GM23338 (cell line): Measurements from ENCODE around the gene C6orf52. TPM values are rescaled to one million over a fixed set of nuclear protein-coding genes. Genes with fewer than 3 reads are reported as not detected.

Experiments
- ATAC-seq: fragments of 200-7000 bp; cut with Tn5 transposase; 3 replicates; pipeline ENCODE4 v1.9.1; 2020
- DNase-seq: peaks from one replicate; pipeline ENCODE4 v3.0.0-alpha.2; 2015; ENCODE audit warnings: low spot score
- H2AFZ ChIP-seq: fragments of 200-600 bp; sonication (generic); 2 replicates; pipeline ENCODE4 v1.8.0; 2016; ENCODE audit warnings: antibody characterized with exemption, mild to moderate bottlenecking, moderate library complexity
- H3F3A ChIP-seq: fragments of 200-600 bp; sonication (generic); replicated peaks from 2 replicates; pipeline ENCODE4 v1.8.0; 2017; ENCODE audit warnings: antibody characterized with exemption, mixed run types, low read depth
- H3K27ac ChIP-seq: fragments of 200-600 bp; sonication (generic); 2 replicates; pipeline ENCODE4 v1.6.1; 2016; ENCODE audit warnings: low read depth
- H3K27me3 ChIP-seq: fragments of 200-600 bp; sonication (generic); 2 replicates; pipeline ENCODE4 v1.8.0; 2016; ENCODE audit warnings: mild to moderate bottlenecking, mixed run types, moderate library complexity; ENCODE audit not compliant: insufficient read depth
- H3K36me3 ChIP-seq: fragments of 200-600 bp; sonication (generic); 2 replicates; pipeline ENCODE4 v1.8.0; 2016; ENCODE audit warnings: mild to moderate bottlenecking; ENCODE audit not compliant: insufficient read depth
- H3K4me1 ChIP-seq: fragments of 200-600 bp; sonication (generic); 2 replicates; pipeline ENCODE4 v1.8.0; 2016; ENCODE audit warnings: mild to moderate bottlenecking, moderate library complexity; ENCODE audit not compliant: insufficient read depth
- H3K4me2 ChIP-seq: fragments of 200-600 bp; sonication (generic); 2 replicates; pipeline ENCODE4 v1.7.1; 2017; ENCODE audit warnings: mixed run types
- H3K4me3 ChIP-seq: fragments of 200-600 bp; sonication (generic); 2 replicates; pipeline ENCODE4 v1.6.1; 2016; ENCODE audit warnings: mixed run types
- H3K79me2 ChIP-seq: fragments of 200-600 bp; sonication (generic); replicated peaks from 2 replicates; pipeline ENCODE4 v1.8.0; 2017; ENCODE audit warnings: mild to moderate bottlenecking; ENCODE audit not compliant: insufficient read depth
- H3K9me2 ChIP-seq: fragments of 200-600 bp; sonication (generic); 2 replicates; pipeline ENCODE4 v1.8.0; 2017; ENCODE audit not compliant: insufficient read depth
- H4K20me1 ChIP-seq: fragments of 200-600 bp; sonication (generic); replicated peaks from 2 replicates; pipeline ENCODE4 v1.8.0; 2017; ENCODE audit warnings: mild to moderate bottlenecking; ENCODE audit not compliant: insufficient read depth
- H3K27ac Mint-ChIP-seq: 2 replicates; pipeline ENCODE4 v1.8.0; 2020; ENCODE audit warnings: inconsistent platforms, mild to moderate bottlenecking, moderate library complexity, mixed read lengths
- H3K27me3 Mint-ChIP-seq: 3 replicates; pipeline ENCODE4 v1.8.0; 2022; ENCODE audit warnings: low read depth, mild to moderate bottlenecking, moderate library complexity, mixed read lengths, inconsistent platforms; ENCODE audit not compliant: insufficient read depth, poor library complexity
- H3K36me3 Mint-ChIP-seq: 3 replicates; pipeline ENCODE4 v1.8.0; 2021; ENCODE audit warnings: low read depth, mild to moderate bottlenecking, inconsistent platforms, moderate library complexity, mixed read lengths
- H3K4me1 Mint-ChIP-seq: 3 replicates; pipeline ENCODE4 v1.8.0; 2020; ENCODE audit warnings: mild to moderate bottlenecking, inconsistent platforms, mixed read lengths
- H3K4me3 Mint-ChIP-seq: 3 replicates; pipeline ENCODE4 v1.8.0; 2021; ENCODE audit warnings: moderate library complexity, mild to moderate bottlenecking, inconsistent platforms, mixed read lengths
- H3K9me3 Mint-ChIP-seq: 3 replicates; pipeline ENCODE4 v1.8.0; 2020; ENCODE audit warnings: moderate library complexity, mild to moderate bottlenecking, inconsistent platforms, mixed read lengths
- CREB1 ChIP-seq: fragments of 250-450 bp; sonication (Bioruptor Pico); IDR thresholded peaks from 2 replicates; pipeline ENCODE4 v1.5.0; 2020; ENCODE audit warnings: low read depth, mild to moderate bottlenecking, moderate library complexity
- ETS1 ChIP-seq: IDR thresholded peaks from 2 replicates; pipeline ENCODE4 v1.6.1; 2016; ENCODE audit warnings: antibody characterized with exemption
- EZH2 ChIP-seq: fragments of 200-600 bp; sonication (generic); IDR thresholded peaks from one replicate; pipeline ENCODE4 v1.8.0; 2017; ENCODE audit warnings: antibody characterized with exemption, mild to moderate bottlenecking, low read depth; ENCODE audit not compliant: unreplicated experiment
- EZH2phosphoT487 ChIP-seq: fragments of 200-600 bp; sonication (generic); IDR thresholded peaks from one replicate; pipeline ENCODE4 v1.8.1; 2018; ENCODE audit warnings: antibody characterized with exemption; ENCODE audit not compliant: unreplicated experiment
- JUNB ChIP-seq: IDR thresholded peaks from one replicate; pipeline ENCODE4 v1.6.1; 2016; ENCODE audit warnings: antibody characterized with exemption; ENCODE audit not compliant: unreplicated experiment
- NANOG ChIP-seq: IDR thresholded peaks from 2 replicates; pipeline ENCODE4 v1.6.1; 2016; ENCODE audit warnings: antibody characterized with exemption, borderline replicate concordance
- POLR2AphosphoS5 ChIP-seq: IDR thresholded peaks from 2 replicates; pipeline ENCODE4 v1.6.1; 2016; ENCODE audit warnings: antibody characterized with exemption, low read depth
- STAT1 ChIP-seq: IDR thresholded peaks from one replicate; pipeline ENCODE4 v1.6.1; 2016; ENCODE audit warnings: antibody characterized with exemption; ENCODE audit not compliant: unreplicated experiment
- ZNF114 ChIP-seq: fragments of 250-450 bp; sonication (Bioruptor Pico); IDR thresholded peaks from 2 replicates; pipeline ENCODE4 v1.5.0; 2020; ENCODE audit warnings: mild to moderate bottlenecking, moderate library complexity
- ZNF331 ChIP-seq: fragments of 250-450 bp; sonication (Bioruptor Pico); IDR thresholded peaks from 2 replicates; pipeline ENCODE4 v1.5.0; 2020; ENCODE audit warnings: low read depth, mild to moderate bottlenecking, moderate library complexity
- polyA plus RNA-seq: library from polyadenylated mRNA; unstranded; fragments of >200 nt; fragmentation: Nextera tagmentation; extraction: Ambion mirVana; gene quantifications from 2 replicates; pipeline ENCODE4 v1.2.1, GENCODE V29; 2016
- total RNA-seq: library from RNA; depleted of rRNA; stranded (reverse); fragments of >200 nt; shearing (Covaris generic); gene quantifications from 2 replicates; pipeline ENCODE4 v1.2.3, GENCODE V29; 2014
- TF ChIP-seq, protein P1 (sequence below): fragments of 250-450 bp; sonication (Bioruptor Pico); IDR thresholded peaks from 2 replicates; pipeline ENCODE4 v1.5.0; 2020; ENCODE audit warnings: mild to moderate bottlenecking, moderate library complexity

C6orf52 gene
- total and polyA plus RNA-seq, 2 experiments from 2014 or later: 4.4 TPM; not detected in 1

DNA sequence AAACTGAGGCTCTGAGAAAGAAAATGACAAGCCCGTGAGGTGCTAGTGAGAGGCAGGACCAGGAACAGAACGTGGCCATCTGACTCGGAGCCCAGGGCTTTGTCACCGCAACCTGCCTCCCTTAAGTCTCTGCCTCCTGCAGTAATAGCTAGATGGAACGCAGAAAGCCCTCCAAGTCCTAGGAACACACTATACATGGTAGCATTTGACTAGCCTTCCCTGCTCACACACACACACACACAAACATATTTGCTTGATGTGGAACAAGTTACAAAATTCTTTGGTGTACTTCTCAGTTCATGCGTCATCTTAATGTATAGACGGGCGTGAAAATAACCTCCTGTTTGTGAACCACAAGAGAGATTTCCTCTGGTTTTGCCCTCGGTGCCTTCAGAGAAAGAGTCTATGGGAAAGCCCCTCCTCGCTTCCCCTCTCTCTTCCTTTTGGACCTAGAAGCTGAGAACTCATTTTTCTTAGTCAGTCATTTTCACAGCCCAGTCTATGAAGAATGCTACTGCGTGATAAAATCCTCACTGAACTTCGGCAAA, 38.8 kb downstream of the C6orf52 start:
- H3K4me3 Mint-ChIP-seq: no peak overlapping the region
- Histone ChIP-seq H3K36me3 (no peaks in the 10 kb centered on the region), H3K4me2 (no peak overlapping the region), H3K4me1 (no peaks in the 10 kb centered on the region), H3K79me2 (no peaks in the 10 kb centered on the region), H3K4me3 (no peak overlapping the region), H3K9me2 (0 out of 2 replicates have a peak, but pooled peaks cover 3% of the 10 kb centered on the region), H3F3A (0 out of 2 replicates have a peak, but pooled peaks cover 3% of the 10 kb centered on the region), H4K20me1 (no peaks in the 10 kb centered on the region), H3K27me3 (peaks cover 8% of the 10 kb centered on the region), H3K27ac (no peak overlapping the region), H2AFZ (no peak overlapping the region)
- DNase-seq (no peak), ATAC-seq (no peak)
- no peak overlapping the region for H3K27ac Mint-ChIP-seq
- H3K9me3 Mint-ChIP-seq: 0 out of 3 replicates have a peak, but pooled peaks cover 3% of the 10 kb centered on the region
- peaks cover 8% of the 10 kb centered on the region for H3K27me3 Mint-ChIP-seq
- no peak for TF ChIP-seq ZNF331 (CRISPR knock-in tag)
- TF ChIP-seq STAT1: no peak
- TF ChIP-seq, protein P1, sequence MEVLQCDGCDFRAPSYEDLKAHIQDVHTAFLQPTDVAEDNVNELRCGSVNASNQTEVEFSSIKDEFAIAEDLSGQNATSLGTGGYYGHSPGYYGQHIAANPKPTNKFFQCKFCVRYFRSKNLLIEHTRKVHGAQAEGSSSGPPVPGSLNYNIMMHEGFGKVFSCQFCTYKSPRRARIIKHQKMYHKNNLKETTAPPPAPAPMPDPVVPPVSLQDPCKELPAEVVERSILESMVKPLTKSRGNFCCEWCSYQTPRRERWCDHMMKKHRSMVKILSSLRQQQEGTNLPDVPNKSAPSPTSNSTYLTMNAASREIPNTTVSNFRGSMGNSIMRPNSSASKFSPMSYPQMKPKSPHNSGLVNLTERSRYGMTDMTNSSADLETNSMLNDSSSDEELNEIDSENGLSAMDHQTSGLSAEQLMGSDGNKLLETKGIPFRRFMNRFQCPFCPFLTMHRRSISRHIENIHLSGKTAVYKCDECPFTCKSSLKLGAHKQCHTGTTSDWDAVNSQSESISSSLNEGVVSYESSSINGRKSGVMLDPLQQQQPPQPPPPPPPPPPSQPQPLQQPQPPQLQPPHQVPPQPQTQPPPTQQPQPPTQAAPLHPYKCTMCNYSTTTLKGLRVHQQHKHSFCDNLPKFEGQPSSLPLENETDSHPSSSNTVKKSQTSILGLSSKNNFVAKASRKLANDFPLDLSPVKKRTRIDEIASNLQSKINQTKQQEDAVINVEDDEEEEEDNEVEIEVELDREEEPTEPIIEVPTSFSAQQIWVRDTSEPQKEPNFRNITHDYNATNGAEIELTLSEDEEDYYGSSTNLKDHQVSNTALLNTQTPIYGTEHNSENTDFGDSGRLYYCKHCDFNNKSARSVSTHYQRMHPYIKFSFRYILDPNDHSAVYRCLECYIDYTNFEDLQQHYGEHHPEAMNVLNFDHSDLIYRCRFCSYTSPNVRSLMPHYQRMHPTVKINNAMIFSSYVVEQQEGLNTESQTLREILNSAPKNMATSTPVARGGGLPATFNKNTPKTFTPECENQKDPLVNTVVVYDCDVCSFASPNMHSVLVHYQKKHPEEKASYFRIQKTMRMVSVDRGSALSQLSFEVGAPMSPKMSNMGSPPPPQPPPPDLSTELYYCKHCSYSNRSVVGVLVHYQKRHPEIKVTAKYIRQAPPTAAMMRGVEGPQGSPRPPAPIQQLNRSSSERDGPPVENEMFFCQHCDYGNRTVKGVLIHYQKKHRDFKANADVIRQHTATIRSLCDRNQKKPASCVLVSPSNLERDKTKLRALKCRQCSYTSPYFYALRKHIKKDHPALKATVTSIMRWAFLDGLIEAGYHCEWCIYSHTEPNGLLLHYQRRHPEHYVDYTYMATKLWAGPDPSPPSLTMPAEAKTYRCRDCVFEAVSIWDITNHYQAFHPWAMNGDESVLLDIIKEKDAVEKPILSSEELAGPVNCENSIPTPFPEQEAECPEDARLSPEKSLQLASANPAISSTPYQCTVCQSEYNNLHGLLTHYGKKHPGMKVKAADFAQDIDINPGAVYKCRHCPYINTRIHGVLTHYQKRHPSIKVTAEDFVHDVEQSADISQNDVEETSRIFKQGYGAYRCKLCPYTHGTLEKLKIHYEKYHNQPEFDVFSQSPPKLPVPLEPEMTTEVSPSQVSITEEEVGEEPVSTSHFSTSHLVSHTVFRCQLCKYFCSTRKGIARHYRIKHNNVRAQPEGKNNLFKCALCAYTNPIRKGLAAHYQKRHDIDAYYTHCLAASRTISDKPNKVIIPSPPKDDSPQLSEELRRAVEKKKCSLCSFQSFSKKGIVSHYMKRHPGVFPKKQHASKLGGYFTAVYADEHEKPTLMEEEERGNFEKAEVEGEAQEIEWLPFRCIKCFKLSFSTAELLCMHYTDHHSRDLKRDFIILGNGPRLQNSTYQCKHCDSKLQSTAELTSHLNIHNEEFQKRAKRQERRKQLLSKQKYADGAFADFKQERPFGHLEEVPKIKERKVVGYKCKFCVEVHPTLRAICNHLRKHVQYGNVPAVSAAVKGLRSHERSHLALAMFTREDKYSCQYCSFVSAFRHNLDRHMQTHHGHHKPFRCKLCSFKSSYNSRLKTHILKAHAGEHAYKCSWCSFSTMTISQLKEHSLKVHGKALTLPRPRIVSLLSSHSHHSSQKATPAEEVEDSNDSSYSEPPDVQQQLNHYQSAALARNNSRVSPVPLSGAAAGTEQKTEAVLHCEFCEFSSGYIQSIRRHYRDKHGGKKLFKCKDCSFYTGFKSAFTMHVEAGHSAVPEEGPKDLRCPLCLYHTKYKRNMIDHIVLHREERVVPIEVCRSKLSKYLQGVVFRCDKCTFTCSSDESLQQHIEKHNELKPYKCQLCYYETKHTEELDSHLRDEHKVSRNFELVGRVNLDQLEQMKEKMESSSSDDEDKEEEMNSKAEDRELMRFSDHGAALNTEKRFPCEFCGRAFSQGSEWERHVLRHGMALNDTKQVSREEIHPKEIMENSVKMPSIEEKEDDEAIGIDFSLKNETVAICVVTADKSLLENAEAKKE (CRISPR knock-in tag): no peak
- TF ChIP-seq JUNB: no peak
- TF ChIP-seq CREB1 (CRISPR knock-in tag): no peak
- TF ChIP-seq POLR2AphosphoS5: no peak
- H3K36me3 Mint-ChIP-seq: no peaks in the 10 kb centered on the region
- peaks cover 3% of the 10 kb centered on the region; the same call in 2 of the 3 replicates for H3K4me1 Mint-ChIP-seq

- ATAC-seq: no peak
- H3K9me3 Mint-ChIP-seq: no peaks in the 10 kb centered on the region
- H3K9me2 ChIP-seq: 0 out of 2 replicates have a peak, but pooled peaks cover 3% of the 10 kb centered on the region
- H3K27me3 Mint-ChIP-seq: no peaks in the 10 kb centered on the region
- H3K79me2 ChIP-seq: no peaks in the 10 kb centered on the region
- no peak overlapping the region for H3K4me3 Mint-ChIP-seq
- no peak overlapping the region for H3K4me2 ChIP-seq
- H3K4me1 Mint-ChIP-seq: peaks cover 6% of the 10 kb centered on the region; the same call in 2 of the 3 replicates
- no peaks in the 10 kb centered on the region for H3F3A ChIP-seq
- H3K4me3 ChIP-seq: no peak overlapping the region
- H3K36me3 Mint-ChIP-seq: no peaks in the 10 kb centered on the region
- H3K27ac ChIP-seq: no peak overlapping the region
- no peaks in the 10 kb centered on the region for H3K36me3 ChIP-seq
- no peak for DNase-seq
- no peaks in the 10 kb centered on the region for H3K4me1 ChIP-seq
- no peak overlapping the region for H2AFZ ChIP-seq
- H3K27ac Mint-ChIP-seq: no peak overlapping the region
- H3K27me3 ChIP-seq: no peaks in the 10 kb centered on the region
- H4K20me1 ChIP-seq: no peaks in the 10 kb centered on the region
- TF ChIP-seq NANOG (no peak), EZH2phosphoT487 (no peak), ZNF114 (no peak), STAT1 (no peak), ETS1 (no peak), EZH2 (no peak)
Observed at GRCh38 chr6:10644225-10644624, 50.2 kb downstream of the C6orf52 start.
